Stomach (tissue), 4 donors: ENCODE data around the gene NRG4.
A peak's percentile ranks its signal among the peaks of the same experiment; 100 is the strongest.

Experiments used
- POLR2A ChIP-seq, 4 donors: fragments of 450-650 bp; IDR thresholded peaks; one replicate each; pipeline ENCODE4 v1.6.1; 2016; ENCODE audit warnings: antibody characterized with exemption in 4 of 4, control low read depth in 2 of 4, mild to moderate bottlenecking in 1 of 4, moderate library complexity in 1 of 4
- POLR2AphosphoS5 ChIP-seq, 3 donors: sonication (generic); formaldehyde crosslinking; IDR thresholded peaks; one replicate each; pipeline ENCODE4 v1.6.1; 2016; ENCODE audit warnings: antibody characterized with exemption in 3 of 3
- TF ChIP-seq, protein P1 (sequence below), 7 experiments: fragments of 450-650 bp in 4 of 7; fragments of 200-600 bp in 3 of 7; sonication (generic) in 3 of 7; IDR thresholded peaks; one replicate each; pipeline ENCODE4 v1.5.1; 2016 to 2019; ENCODE audit warnings: antibody characterized with exemption in 7 of 7, control low read depth in 2 of 7, mild to moderate bottlenecking in 1 of 7

DNA sequence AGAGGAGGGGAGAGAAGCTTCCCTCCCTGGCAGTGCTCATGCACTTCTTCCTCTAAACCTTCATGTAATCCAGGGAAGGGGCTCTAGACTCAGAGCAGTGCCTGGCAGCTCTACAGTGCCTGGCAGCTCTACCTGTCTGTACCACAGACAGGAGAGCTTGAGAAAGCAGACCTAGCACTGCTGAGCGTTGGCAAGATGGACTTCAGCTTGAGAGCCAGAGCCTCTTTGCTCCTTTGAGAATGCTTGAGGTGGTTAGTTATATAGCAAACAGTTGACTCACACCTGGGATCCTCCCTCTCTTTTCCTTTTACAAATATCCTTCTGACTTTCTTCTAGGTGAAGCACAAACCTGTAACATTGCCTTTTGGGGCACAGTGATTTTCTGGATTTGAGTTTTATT lies 87.6 kb downstream of the NRG4 start:
- TF ChIP-seq, protein P1, sequence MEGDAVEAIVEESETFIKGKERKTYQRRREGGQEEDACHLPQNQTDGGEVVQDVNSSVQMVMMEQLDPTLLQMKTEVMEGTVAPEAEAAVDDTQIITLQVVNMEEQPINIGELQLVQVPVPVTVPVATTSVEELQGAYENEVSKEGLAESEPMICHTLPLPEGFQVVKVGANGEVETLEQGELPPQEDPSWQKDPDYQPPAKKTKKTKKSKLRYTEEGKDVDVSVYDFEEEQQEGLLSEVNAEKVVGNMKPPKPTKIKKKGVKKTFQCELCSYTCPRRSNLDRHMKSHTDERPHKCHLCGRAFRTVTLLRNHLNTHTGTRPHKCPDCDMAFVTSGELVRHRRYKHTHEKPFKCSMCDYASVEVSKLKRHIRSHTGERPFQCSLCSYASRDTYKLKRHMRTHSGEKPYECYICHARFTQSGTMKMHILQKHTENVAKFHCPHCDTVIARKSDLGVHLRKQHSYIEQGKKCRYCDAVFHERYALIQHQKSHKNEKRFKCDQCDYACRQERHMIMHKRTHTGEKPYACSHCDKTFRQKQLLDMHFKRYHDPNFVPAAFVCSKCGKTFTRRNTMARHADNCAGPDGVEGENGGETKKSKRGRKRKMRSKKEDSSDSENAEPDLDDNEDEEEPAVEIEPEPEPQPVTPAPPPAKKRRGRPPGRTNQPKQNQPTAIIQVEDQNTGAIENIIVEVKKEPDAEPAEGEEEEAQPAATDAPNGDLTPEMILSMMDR (IDR thresholded peaks at IDR 0.05), result no peak
- TF ChIP-seq POLR2A (IDR thresholded peaks at IDR 0.05) (no peak), POLR2AphosphoS5 (IDR thresholded peaks at IDR 0.05) (peak in 1 of 3 donors; percentile 60)
